ENCODE results near the gene DAAM1.

The DAAM1 gene

GRCh38 chr14:59187118-59187517 is 1.3 kb upstream of the DAAM1 start:
- in situ Hi-C loops (cut with MboI; ENCODE audit: low sequenced_read_pairs) = no loop called here

GRCh38 chr14:59187802-59188460 is 536 bp upstream of the DAAM1 start:
- in situ Hi-C loops (cut with MboI; ENCODE audit: low sequenced_read_pairs) = no loop called here

DNA sequence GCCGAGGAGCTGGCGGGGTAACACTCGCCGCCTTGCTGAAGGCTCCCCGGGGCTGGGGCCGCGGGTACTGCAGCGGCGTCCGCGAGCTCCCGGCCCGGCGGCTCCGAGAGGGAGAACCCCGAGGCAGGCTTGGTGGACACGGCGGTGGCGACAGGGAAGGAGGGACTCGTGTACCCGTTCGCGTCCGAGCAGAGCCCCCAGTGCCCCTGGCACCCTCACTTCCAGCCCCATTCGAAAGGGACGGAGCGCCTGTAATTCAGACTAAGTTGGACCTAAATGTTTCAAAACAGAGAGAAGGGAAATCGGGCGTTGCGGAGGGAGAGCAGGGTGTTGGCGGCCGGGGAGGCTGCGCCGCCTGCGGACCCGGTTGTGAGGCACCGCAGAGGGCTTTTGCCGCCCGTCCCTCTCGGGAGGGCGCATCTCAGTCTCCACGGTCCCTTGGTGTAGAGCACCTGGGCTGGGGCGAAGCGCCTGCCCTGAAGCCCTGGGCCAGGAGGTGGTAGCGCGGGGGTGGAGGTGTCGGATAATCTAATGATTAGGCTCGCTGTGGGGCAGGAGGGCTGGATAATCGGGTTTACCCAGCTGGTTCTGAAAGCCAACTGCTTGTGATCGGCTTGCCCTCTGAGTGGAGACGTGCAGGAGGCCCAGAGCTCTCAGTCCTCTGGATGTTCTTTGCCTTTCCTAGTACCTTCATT is 771 bp downstream of the DAAM1 start:
- in situ Hi-C loops (cut with MboI; ENCODE audit: low sequenced_read_pairs) = no loop called here

DNA sequence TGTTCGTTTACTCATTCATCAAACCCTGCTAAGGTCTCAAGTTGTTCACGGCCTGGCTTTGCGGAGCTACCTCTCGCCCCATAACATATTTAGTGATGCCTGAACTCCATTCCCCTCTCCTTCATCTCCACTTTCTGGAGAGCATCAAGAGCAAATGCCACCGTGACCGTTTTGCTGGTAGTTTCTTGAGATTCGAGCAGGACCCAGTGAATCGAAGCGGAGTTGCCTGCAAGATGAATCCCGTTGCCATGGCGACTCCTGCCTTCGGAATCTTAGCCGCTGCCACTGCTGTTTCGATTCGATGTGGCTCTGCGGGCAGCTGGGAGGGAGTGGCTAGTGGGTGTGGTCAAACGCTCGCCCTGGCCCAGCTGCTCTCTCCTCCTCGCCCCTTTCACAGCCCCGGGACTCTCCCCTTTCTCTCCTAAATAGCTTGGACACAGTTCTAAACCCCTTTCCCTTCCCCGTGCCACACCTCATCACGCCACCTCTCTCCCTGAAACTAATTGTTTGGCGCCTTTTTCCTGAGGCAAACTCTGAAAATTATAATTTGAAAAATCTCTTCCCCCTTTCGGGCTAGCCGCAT is 1.4 kb downstream of the DAAM1 start:
- in situ Hi-C loops (cut with MboI; ENCODE audit: low sequenced_read_pairs) = no loop called here

DNA sequence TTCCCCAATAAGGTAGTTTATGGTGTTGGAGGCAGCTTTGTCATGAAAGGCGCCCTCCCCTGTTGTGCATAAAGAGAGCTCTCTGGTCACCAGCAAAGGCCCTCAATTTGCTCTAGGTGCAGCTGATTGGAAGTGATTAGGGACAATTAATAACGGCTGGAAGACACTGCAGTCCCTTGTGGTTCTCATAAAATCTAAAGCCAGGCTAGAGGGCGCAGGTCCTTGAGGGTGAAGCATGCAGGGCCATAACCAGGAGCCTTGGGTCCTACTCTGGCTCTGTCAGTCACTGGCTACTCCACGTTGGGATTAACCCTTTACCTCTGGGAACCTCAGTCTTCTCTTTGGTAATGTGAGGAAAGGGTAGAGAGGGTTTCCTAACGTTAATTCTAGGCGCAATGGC is 1.9 kb downstream of the DAAM1 start:
- in situ Hi-C loops (cut with MboI; ENCODE audit: low sequenced_read_pairs) = no loop called here

DNA sequence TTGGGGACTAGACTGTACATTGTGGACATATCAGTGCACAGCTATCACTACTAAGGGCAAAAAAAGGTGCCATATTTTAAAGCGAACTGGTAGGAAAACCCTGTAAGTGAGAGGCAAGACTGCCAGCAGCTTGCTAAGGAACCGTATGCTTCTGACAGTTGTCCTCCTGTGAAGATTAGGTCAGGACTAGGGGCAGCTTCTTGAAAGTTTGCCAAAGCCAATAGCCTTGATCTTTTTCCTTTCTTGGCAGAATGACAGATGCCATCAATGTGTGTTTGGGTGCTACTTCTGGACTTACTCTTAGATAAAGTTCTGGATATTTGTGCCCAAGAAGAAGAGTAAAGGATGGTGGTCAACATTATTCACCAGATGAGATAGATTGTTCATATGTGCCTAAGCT is 7.4 kb downstream of the DAAM1 start:
- in situ Hi-C loops (cut with MboI; ENCODE audit: low sequenced_read_pairs) = no loop called here

DNA sequence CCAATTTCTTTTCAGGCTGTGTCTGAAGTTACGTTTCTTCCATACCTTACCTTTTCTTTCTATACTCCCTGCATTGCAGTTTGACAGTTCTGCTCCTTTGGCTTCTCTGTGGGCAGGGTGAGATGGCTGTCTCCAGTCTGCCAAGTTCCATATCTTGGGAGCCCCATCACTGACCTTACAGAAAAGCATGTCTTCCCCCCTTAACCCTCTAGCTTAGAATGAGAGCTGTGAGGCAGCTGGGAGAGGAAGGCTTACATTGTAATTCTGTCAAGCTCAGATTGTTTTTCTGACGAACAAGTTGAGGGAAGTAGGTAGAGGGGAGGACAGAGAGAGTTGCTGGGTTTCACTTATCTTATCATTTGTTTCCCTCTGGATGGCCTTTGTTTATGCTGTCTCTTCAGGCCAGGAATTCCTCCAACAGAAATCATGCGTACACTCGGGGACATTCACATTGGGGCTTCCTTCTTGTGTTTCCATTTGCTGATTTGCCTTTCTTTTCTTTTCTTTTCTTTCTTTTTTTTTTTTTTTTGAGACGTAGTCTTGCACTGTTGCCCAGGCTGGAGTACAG is 9.3 kb downstream of the DAAM1 start:
- in situ Hi-C loops (cut with MboI; ENCODE audit: low sequenced_read_pairs) = no loop called here

- in situ Hi-C loops (cut with MboI; ENCODE audit: low sequenced_read_pairs) = no loop called here
These were observed 10.7 kb downstream of the DAAM1 start for GRCh38 chr14:59199205-59199604.

DNA sequence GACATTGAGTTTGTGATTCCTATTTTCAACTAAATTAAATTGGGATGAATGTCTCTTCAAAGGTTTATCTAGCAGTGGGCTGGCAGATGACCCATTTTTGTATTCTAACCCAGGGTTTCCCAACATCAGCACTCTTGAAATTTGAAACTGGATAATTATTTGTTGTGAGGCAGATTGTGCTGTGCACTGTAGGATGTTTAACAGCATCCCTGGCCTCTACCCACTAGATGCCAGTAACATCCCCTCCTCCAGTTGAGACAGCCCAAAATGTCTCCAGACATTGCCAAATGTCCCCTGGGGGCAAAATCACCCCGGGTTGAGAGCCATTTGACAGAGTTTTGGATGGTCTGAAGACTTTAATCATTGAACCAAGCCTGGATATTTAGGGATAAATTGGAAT is 11.1 kb downstream of the DAAM1 start:
- in situ Hi-C loops (cut with MboI; ENCODE audit: low sequenced_read_pairs) = no loop called here

DNA sequence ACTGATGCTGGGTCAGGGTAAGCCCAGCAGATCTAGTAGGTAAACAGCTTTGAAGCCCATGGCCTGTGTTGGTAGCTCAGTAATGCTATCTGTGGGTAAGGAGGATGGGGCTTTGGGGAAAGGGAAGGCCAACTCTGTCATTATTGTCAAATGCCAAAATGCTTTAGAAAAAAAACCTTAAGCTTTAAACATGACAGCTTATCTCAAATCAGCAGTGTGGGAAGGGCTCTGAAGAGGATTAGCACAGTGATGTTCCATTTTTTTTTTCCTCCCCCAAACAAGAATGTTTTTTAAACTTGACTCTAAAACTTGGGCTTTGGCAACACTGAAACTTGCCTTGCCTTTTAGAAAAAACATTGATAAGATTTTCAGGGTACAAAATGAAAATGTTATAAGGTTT is 11.7 kb downstream of the DAAM1 start:
- in situ Hi-C loops (cut with MboI; ENCODE audit: low sequenced_read_pairs) = no loop called here

- in situ Hi-C loops (cut with MboI; ENCODE audit: low sequenced_read_pairs) = no loop called here
These were observed 13.6 kb downstream of the DAAM1 start for GRCh38 chr14:59202031-59202430.

GRCh38 chr14:59204305-59204704 is 15.8 kb downstream of the DAAM1 start:
- in situ Hi-C loops (cut with MboI; ENCODE audit: low sequenced_read_pairs) = no loop called here

DNA sequence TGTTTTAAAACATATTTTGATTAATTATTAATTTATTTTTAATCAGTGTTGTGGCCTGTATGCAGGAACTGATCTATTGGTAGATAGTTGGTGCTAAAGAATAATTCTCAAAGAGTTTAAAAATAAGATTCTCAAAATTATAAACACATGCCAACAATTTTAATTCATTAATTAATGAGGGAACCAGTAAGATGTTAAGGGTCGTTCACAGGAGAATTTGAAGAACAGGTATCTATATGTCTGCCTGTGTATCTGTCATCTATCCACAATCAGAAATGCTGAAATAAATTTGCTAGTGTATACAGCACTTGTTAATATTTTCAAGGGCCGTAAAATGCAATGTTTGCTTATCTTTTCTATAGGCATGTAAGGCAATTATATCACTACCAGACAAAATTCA is 18.4 kb downstream of the DAAM1 start:
- in situ Hi-C loops (cut with MboI; ENCODE audit: low sequenced_read_pairs) = no loop called here

GRCh38 chr14:59207506-59207933 is 19.1 kb downstream of the DAAM1 start:
- in situ Hi-C loops (cut with MboI; ENCODE audit: low sequenced_read_pairs) = no loop called here

DNA sequence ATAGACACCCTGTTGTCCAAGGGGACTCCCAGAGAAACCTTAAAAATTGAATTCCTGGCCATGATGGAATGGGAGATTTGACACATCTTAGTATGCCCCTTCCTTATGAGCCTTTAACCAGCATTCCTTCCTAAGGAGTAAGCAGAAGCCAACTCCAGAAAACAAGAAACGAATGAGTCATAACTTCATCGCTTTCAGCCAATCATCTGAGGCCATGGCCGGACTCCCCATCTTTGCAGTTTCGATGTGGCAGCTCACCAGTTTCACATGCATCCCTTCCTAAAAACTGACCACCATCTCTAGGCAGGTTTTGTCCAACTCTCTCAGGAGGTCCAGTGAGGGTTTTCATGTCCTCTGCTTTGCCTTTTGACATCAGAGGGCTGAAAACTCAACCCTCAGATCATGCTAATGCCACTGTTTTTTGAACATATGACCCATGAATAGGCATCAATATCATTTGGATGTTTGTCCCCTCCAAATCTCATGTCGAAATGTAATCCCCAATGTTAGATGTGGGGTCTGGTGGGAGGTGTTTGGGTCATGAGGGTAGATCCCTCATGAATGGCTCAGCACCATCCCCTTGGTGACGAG is 19.9 kb downstream of the DAAM1 start:
- in situ Hi-C loops (cut with MboI; ENCODE audit: low sequenced_read_pairs) = no loop called here

DNA sequence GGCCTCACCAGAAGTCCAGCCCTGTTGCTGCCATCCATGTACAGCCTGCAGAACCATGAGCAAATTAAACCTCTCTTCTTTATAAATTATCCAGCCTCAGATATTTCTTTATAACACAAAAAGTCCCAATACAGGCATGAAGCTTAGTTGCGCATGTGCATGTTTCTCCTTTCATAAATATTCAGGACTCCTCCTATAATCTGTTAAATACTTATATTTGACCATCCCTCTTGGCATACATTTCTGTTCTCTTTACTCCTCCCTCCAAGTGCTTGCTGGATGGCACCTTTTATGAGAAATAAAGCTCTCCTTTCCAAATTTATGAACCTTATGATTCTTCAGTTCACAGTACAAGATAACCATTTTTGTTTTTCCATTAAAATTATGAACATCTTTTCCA is 20.5 kb downstream of the DAAM1 start:
- in situ Hi-C loops (cut with MboI; ENCODE audit: low sequenced_read_pairs) = no loop called here

GRCh38 chr14:59210621-59211020 is 22.2 kb downstream of the DAAM1 start:
- in situ Hi-C loops (cut with MboI; ENCODE audit: low sequenced_read_pairs) = no loop called here

- in situ Hi-C loops (cut with MboI; ENCODE audit: low sequenced_read_pairs) = no loop called here
These were observed 25.2 kb downstream of the DAAM1 start for GRCh38 chr14:59213368-59214315.

DNA sequence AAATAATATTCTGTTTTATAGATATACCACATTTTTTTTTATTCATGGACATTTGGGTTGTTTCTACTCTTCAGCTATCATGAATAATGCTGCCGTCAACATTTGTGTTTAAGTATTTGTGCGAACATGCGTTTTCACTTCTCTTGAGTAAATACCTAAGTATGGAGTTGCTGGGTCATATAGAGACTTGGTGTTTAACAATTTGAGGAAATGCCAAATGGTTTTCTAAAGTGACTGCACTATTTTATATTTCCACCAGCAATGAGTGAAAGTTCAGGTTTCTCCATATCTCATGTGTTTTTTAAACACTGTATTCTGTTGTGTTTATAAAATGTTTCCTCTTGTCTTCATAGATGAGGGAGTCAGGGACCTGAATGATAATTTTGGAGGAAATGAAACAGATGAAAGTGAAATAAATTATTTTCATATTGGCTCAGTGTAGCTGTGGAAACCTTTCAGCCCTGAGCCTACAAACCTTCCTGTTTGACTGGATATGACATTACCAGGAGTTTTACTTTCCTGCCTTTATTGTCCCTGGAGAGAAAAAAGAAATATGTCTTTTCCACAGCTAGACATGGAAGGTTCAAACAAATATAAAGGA is 26.3 kb downstream of the DAAM1 start:
- in situ Hi-C loops (cut with MboI; ENCODE audit: low sequenced_read_pairs) = no loop called here

GRCh38 chr14:59215322-59215721 is 26.9 kb downstream of the DAAM1 start:
- in situ Hi-C loops (cut with MboI; ENCODE audit: low sequenced_read_pairs) = no loop called here

Measured in hTERT RPE-1 (cell line).